Progenitor cell of endocrine pancreas (in vitro differentiated cells): ENCODE results near the gene TXNDC2. TPM values are rescaled to one million over a fixed set of nuclear protein-coding genes. Genes with fewer than 3 reads are reported as not detected.
"Not testable (repeated sequence)": the region's sequence is repeated elsewhere in the genome, so short reads cannot be mapped to it uniquely, and the experiment has no call there.

Experiments used
- DNase-seq: peaks from one replicate; pipeline ENCODE4 v3.0.0; 2021; ENCODE audit warnings: low spot score; ENCODE audit not compliant: unreplicated experiment
- H3K27ac Mint-ChIP-seq: 2 replicates; pipeline ENCODE4 v1.8.0; 2021; ENCODE audit warnings: mild to moderate bottlenecking, moderate library complexity, mixed read lengths
- H3K27me3 Mint-ChIP-seq: 2 replicates; pipeline ENCODE4 v1.8.0; 2021; ENCODE audit warnings: mixed read lengths
- H3K36me3 Mint-ChIP-seq: 2 replicates; pipeline ENCODE4 v1.8.0; 2022; ENCODE audit warnings: mixed read lengths; ENCODE audit not compliant: insufficient read depth
- H3K4me1 Mint-ChIP-seq: 2 replicates; pipeline ENCODE4 v1.8.0; 2021; ENCODE audit warnings: low read depth, mixed read lengths
- H3K4me3 Mint-ChIP-seq: 2 replicates; pipeline ENCODE4 v1.8.0; 2021; ENCODE audit warnings: low read depth, mild to moderate bottlenecking, moderate library complexity, mixed read lengths
- H3K9me3 Mint-ChIP-seq: 2 replicates; pipeline ENCODE4 v1.8.0; 2021; ENCODE audit warnings: low read depth, mixed read lengths
- CTCF ChIP-seq: fragments of 200-600 bp; sonication (generic); IDR thresholded peaks from one replicate; pipeline ENCODE4 v1.5.0; 2021; ENCODE audit warnings: antibody characterized with exemption, mild to moderate bottlenecking; ENCODE audit not compliant: unreplicated experiment
- total RNA-seq: library from RNA; stranded (reverse); gene quantifications from 2 replicates; pipeline ENCODE4 v1.2.1, GENCODE V29; 2021

Gene TXNDC2
- total RNA-seq, 1 donor from 2014 or later: not detected

- peaks cover 12% of the 10 kb centered on the region for H3K4me1 Mint-ChIP-seq
- H3K27me3 Mint-ChIP-seq: peaks cover 3% of the 10 kb centered on the region
- no peak for TF ChIP-seq CTCF
- H3K36me3 Mint-ChIP-seq: no peaks in the 10 kb centered on the region
- no peak overlapping the region for H3K27ac Mint-ChIP-seq
- H3K4me3 Mint-ChIP-seq: no peak overlapping the region
- no peak for DNase-seq
- H3K9me3 Mint-ChIP-seq: no peaks in the 10 kb centered on the region
Measured at GRCh38 chr18:9911226-9911625, 25.5 kb downstream of the TXNDC2 start.

- not testable (repeated sequence) for H3K36me3 Mint-ChIP-seq, H3K9me3 Mint-ChIP-seq, H3K27me3 Mint-ChIP-seq, H3K27ac Mint-ChIP-seq, H3K4me3 Mint-ChIP-seq, DNase-seq
- peaks cover 16% of the 10 kb centered on the region for H3K4me1 Mint-ChIP-seq
Measured at GRCh38 chr18:9912285-9912684, 26.5 kb downstream of the TXNDC2 start.

GRCh38 chr18:9913151-9913525 is 27.4 kb downstream of the TXNDC2 start:
- peak overlapping the region; percentile 91 for H3K4me3 Mint-ChIP-seq
- peak overlapping the region; percentile 96 for H3K27ac Mint-ChIP-seq
- H3K9me3 Mint-ChIP-seq: no peaks in the 10 kb centered on the region
- DNase-seq: no peak
- H3K27me3 Mint-ChIP-seq: peaks cover 3% of the 10 kb centered on the region
- peaks cover 16% of the 10 kb centered on the region for H3K4me1 Mint-ChIP-seq
- no peak for TF ChIP-seq CTCF
- H3K36me3 Mint-ChIP-seq: no peaks in the 10 kb centered on the region

GRCh38 chr18:9913526-9914333 is 28.0 kb downstream of the TXNDC2 start, which contains the start of gene VAPA:
Gene VAPA (plus strand): TSS chr18:9914016. CDS start chr18:9914257, 241 bp downstream.
- no peaks in the 10 kb centered on the region for H3K36me3 Mint-ChIP-seq
- H3K27ac Mint-ChIP-seq: peak within 1 kb of the TSS; percentile 96
- peak within 1 kb of the TSS; percentile 91 for H3K4me3 Mint-ChIP-seq
- TF ChIP-seq CTCF: no peak
- DNase-seq: peak; percentile 86
- H3K9me3 Mint-ChIP-seq: no peaks in the 10 kb centered on the region
- H3K27me3 Mint-ChIP-seq: peaks cover 3% of the 10 kb centered on the region
- H3K4me1 Mint-ChIP-seq: peaks cover 16% of the 10 kb centered on the region

- H3K4me1 Mint-ChIP-seq: peaks cover 16% of the 10 kb centered on the region
- peak overlapping the region; percentile 91 for H3K4me3 Mint-ChIP-seq
- H3K9me3 Mint-ChIP-seq: no peaks in the 10 kb centered on the region
- no peak for TF ChIP-seq CTCF
- peaks cover under 1% of the 10 kb centered on the region for H3K27me3 Mint-ChIP-seq
- DNase-seq: no peak
- no peaks in the 10 kb centered on the region for H3K36me3 Mint-ChIP-seq
- H3K27ac Mint-ChIP-seq: peak overlapping the region; percentile 81
Measured at GRCh38 chr18:9914334-9914583, 28.5 kb downstream of the TXNDC2 start.
